Psoas muscle (tissue), 8 donors: ENCODE data around the gene RBM20. TPM values are rescaled to one million over a fixed set of nuclear protein-coding genes. Genes with fewer than 3 reads are reported as not detected.

Experiments used
- ATAC-seq, 4 donors: fragments of 200-7000 bp; cut with Tn5 transposase; one replicate each; pipeline ENCODE4 v1.9.1; 2020; ENCODE audit warnings: moderate library complexity in 3 of 4, mild to moderate bottlenecking in 2 of 4
- DNase-seq, 2 donors: peaks; one replicate each; pipeline ENCODE4 v3.0.0-alpha.2; 2020
- H3K27ac ChIP-seq: fragments of 200-600 bp; one replicate; pipeline ENCODE4 v1.8.0; 2022
- H3K27me3 ChIP-seq, 3 donors: fragments of 200-600 bp in 1 of 3; one replicate each; pipeline versions ENCODE4 v1.6.1 to v1.8.0; 2013 to 2022; ENCODE audit warnings: low read length in 2 of 3, mild to moderate bottlenecking in 2 of 3, moderate library complexity in 1 of 3; ENCODE audit not compliant: insufficient read depth in 3 of 3
- H3K36me3 ChIP-seq, 2 donors: fragments of 200-600 bp in 1 of 2; one replicate each; pipeline versions ENCODE4 v1.6.1 to v1.8.0; 2013 to 2022; ENCODE audit warnings: low read depth in 1 of 2, mild to moderate bottlenecking in 1 of 2, moderate library complexity in 1 of 2; ENCODE audit not compliant: insufficient read depth in 1 of 2
- H3K4me1 ChIP-seq: fragments of 200-600 bp; one replicate; pipeline ENCODE4 v1.8.0; 2022
- H3K4me3 ChIP-seq: fragments of 200-600 bp; one replicate; pipeline ENCODE4 v1.8.0; 2022; ENCODE audit warnings: mild to moderate bottlenecking
- H3K9me3 ChIP-seq: fragments of 200-600 bp; one replicate; pipeline ENCODE4 v1.8.0; 2022
- WGBS, 3 donors: extraction: QIAGEN DNeasy Blood & Tissue Kit; methylation state at CpG; one replicate each; pipeline versions ENCODE4 v1.1.6 to v1.1.7; 2013; 5-methylcytosine and 5-hydroxymethylcytosine counted together
- intact Hi-C, 2 donors: fragments of 100-400 bp; cut with DNase I; formaldehyde crosslinking; loops; one replicate each; pipeline versions ENCODE4 v1.11.0 to v1.14.2; 2022
- polyA plus RNA-seq, 3 donors: library from polyadenylated mRNA; stranded (reverse); fragments of 200-250 nt; gene quantifications; one replicate each; pipeline ENCODE4 v1.2.3, GENCODE V29; 2013
- total RNA-seq, 4 donors: library from RNA; stranded (reverse); fragmentation: NEBNext Ultra II Directional in 2 of 4; extraction: Animal tissue kit (Norgen Biotek cat#: 25700) in 2 of 4; gene quantifications; one replicate each; pipeline versions ENCODE4 v1.2.1 to v1.2.4, GENCODE V29; 2021 to 2023
- TF ChIP-seq, protein P1 (sequence below): fragments of 200-600 bp; IDR thresholded peaks from one replicate; pipeline ENCODE4 v1.8.0; 2022; ENCODE audit warnings: antibody characterized with exemption
- donor health status: healthy with polysubstance abuse.
- donor health status: DM: no; HTN: no; CAD: no; lungs with moderate emphysema.
- donor health status: Bipolar disorder and iron deficiency.
- donor health status: healthy.
- donor health status: DM: yes; HTN: yes; CAD: no.
- donor health status: DM: no; HTN: no; CAD: no.
- donor health status: DM: no; HTN: no; CAD: no.
- donor health status: DM: yes; HTN: yes; CAD: no.

The RBM20 gene
- total and polyA plus RNA-seq, 7 donors, result 1.6 to 48.8 (median 14.2) TPM

DNA sequence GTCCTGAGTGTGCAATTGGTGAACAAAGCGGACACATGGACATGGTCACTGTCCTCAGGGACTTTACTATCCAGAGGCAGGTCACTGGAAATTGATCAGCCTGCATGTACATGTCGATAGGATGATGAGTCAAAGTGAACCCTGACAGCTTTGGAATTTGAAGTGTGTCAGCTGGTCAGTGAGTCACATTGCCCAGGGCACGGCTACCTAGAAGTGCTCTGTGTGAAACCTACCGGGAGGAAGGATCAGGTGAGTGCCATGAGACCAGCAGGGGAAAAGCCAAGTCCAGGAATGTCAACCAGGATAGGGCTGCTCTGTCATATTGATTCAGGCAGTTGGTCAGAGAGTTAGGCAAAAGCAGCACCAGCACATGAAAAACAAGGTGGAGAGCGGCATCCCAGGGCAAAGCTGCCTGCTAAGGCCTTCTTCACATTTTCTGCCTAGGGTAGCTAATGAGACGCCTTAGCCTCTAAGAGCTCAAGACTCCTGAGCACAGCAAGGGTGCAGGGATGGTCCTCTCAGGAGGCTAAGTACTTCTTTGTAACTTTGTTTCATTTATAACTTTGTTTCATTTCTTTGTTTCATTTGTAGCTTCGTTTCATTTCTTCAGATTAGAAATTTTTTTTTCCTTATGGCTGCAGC is 208.2 kb downstream of the RBM20 start:
- H3K4me1 ChIP-seq, result peaks cover 2% of the 10 kb centered on the region
- H3K4me3 ChIP-seq, result no peak overlapping the region
- no peaks in the 10 kb centered on the region for H3K36me3 ChIP-seq
- H3K9me3 ChIP-seq, result no peaks in the 10 kb centered on the region
- WGBS, 3 donors, result 68 to 76% (median 70%) methylated on average over 7 of the region's 7 CpGs
- peak in 2 of 4 donors; percentile 13 to 26 for ATAC-seq
- no peak overlapping the region for H3K27ac ChIP-seq
- H3K27me3 ChIP-seq, result no peaks in the 10 kb centered on the region
- intact Hi-C loops, result no loop called here
- TF ChIP-seq, protein P1, sequence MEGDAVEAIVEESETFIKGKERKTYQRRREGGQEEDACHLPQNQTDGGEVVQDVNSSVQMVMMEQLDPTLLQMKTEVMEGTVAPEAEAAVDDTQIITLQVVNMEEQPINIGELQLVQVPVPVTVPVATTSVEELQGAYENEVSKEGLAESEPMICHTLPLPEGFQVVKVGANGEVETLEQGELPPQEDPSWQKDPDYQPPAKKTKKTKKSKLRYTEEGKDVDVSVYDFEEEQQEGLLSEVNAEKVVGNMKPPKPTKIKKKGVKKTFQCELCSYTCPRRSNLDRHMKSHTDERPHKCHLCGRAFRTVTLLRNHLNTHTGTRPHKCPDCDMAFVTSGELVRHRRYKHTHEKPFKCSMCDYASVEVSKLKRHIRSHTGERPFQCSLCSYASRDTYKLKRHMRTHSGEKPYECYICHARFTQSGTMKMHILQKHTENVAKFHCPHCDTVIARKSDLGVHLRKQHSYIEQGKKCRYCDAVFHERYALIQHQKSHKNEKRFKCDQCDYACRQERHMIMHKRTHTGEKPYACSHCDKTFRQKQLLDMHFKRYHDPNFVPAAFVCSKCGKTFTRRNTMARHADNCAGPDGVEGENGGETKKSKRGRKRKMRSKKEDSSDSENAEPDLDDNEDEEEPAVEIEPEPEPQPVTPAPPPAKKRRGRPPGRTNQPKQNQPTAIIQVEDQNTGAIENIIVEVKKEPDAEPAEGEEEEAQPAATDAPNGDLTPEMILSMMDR, result no peak
- DNase-seq, result no peak

DNA sequence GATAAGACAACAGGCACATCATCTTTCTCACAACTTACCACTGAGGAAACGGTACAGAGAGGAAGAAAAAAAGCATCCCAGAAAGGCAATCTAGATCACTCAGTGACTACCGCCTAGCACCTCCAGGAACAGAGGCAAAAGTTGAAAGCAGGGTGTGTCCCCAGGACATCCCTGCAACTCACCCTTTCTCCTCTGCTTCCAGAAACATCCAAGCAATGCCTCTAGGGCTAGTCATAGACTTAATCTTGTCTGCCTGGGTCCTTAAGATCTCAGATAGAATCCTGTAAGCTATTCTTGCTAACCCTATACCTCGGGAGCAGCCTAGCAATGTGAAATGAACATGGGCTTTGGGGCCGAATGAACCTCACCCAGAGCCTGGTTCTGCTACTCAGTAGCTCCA is 208.8 kb downstream of the RBM20 start:
- no peaks in the 10 kb centered on the region for H3K36me3 ChIP-seq
- no peaks in the 10 kb centered on the region for H3K27me3 ChIP-seq
- no peak overlapping the region for H3K27ac ChIP-seq
- ATAC-seq (no peak), DNase-seq (no peak)
- TF ChIP-seq, protein P1, result no peak
- intact Hi-C loops, result no loop called here
- H3K4me1 ChIP-seq, result peaks cover 6% of the 10 kb centered on the region
- H3K9me3 ChIP-seq, result no peaks in the 10 kb centered on the region
- WGBS, 3 donors, result 90 to 93% (median 91%) methylated on average over 4 of the region's 4 CpGs
- H3K4me3 ChIP-seq, result no peak overlapping the region

DNA sequence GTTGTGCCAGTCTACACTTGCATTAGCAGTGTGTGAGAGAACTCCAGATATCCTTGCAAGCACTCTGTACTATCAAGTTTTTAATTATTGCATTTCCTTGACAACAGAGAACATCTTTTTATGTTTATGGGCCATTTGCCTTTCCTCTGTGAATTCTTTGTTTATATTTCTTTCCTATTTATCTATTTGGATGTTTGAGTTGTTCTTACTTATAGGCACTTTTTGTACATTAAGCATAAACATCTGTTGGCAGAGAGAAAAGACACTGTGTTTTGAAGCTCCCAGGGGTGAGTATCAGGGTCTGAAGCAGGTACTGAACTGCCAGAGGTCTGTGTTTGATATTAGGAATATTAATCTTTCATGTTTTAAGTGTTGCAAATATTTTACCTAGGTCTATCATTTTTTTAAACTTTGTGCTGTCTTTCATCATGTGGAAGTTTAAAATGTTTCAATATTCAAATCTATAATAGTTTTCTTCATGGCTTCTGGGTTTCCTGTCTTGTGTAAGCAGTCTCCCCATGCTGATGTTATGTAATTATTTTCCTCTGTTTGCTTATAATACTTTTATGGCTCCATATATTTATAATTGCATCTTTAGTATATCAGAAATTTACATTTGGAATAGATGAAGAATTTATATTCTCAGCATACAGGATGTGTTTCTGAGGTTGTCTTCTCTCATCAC is 209.9 kb downstream of the RBM20 start:
- intact Hi-C loops, result no loop called here
- H3K36me3 ChIP-seq, result no peaks in the 10 kb centered on the region
- H3K27me3 ChIP-seq, result no peaks in the 10 kb centered on the region
- TF ChIP-seq, protein P1, result no peak
- DNase-seq, result no peak
- no peak overlapping the region for H3K27ac ChIP-seq
- no peak overlapping the region for H3K4me3 ChIP-seq
- ATAC-seq, result no peak
- H3K9me3 ChIP-seq, result no peaks in the 10 kb centered on the region
- H3K4me1 ChIP-seq, result peaks cover 6% of the 10 kb centered on the region

DNA sequence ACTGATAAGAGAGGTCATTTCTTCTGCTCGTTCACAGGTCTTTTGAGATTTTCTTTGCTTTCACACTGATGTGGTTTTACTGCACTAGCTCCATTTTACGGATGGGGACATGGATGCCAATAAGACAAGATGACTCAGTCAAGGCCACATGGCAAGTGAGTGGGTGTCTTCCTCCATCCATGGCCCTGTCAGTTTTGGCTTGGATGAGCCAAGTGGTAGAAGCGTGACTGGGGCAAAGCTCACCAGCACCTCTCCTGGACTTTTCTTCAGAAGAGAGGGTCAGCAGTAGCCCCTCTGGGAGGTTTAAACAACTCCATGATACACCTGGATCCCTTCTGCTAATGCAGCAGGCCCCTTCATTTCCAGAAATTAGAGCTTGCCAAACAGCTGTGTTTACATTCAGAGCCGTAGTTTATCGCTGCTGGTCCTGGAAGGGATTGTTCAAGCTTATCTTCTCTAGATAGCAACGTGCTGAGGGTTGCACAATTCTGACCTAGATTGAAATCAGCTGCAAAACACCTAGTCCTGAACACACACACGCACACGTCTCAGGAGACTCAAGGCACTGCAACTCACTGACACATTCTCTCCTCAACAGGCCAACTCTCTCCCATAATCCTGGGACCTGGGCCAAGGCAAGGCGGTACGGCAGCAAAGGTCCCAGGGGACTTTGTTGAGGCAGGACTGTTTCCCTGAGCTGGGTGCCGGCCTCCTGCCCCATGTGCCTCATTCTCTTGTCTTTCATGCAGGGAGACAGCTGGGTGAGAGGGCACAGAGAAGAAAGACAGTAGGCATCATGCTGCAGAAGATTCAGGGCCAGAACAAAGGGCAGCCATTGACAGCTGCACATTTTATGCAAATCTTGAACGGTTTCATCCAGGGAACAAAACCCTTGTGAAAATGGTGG is 213.4 kb downstream of the RBM20 start:
- TF ChIP-seq, protein P1, result no peak
- no peaks in the 10 kb centered on the region for H3K9me3 ChIP-seq
- no peaks in the 10 kb centered on the region for H3K27me3 ChIP-seq
- H3K4me1 ChIP-seq, result peaks cover 14% of the 10 kb centered on the region
- H3K36me3 ChIP-seq, result no peaks in the 10 kb centered on the region
- intact Hi-C loops, result no loop called here
- no peak overlapping the region for H3K4me3 ChIP-seq
- H3K27ac ChIP-seq, result no peak overlapping the region
- DNase-seq (no peak), ATAC-seq (peak in 3 of 4 donors; percentile 19 to 44 (median 38))
- WGBS, 3 donors, result 40 to 55% (median 44%) methylated on average over 12 of the region's 12 CpGs
